Measurements from ENCODE around the gene MINAR2. TPM values are rescaled to one million over a fixed set of nuclear protein-coding genes. Genes with fewer than 3 reads are reported as not detected.

Gene MINAR2
- total RNA-seq, 6 donors from 2014 or later = not detected

- Histone ChIP-seq H3K27ac (no peak overlapping the region), H3K9me3 (no peaks in the 10 kb centered on the region), H3K27me3 (no peaks in the 10 kb centered on the region), H3K4me1 (peaks cover 0 to 7% (median 0%) of the 10 kb centered on the region in 4 donors), H3K36me3 (no peaks in the 10 kb centered on the region), H3K4me3 (no peak overlapping the region)
- DNase-seq (no peak), ATAC-seq (ENCODE audit: low FRiP score in 2 of 2) (no peak)
- 71 to 80% methylated on average over 5 of the region's 5 CpGs for WGBS, 2 donors
- TF ChIP-seq CTCF (IDR thresholded peaks at IDR 0.05) (no peak), POLR2AphosphoS5 (IDR thresholded peaks at IDR 0.05) (no peak), POLR2A (IDR thresholded peaks at IDR 0.05) (no peak), EP300 (IDR thresholded peaks at IDR 0.05) (no peak)
Measured at GRCh38 chr5:129770024-129770820, 22.3 kb downstream of the MINAR2 start.

- WGBS, 2 donors = 40 to 46% methylated on average over 8 to 9 of the region's 9 CpGs
- Histone ChIP-seq H3K36me3 (no peaks in the 10 kb centered on the region), H3K9me3 (no peaks in the 10 kb centered on the region), H3K27ac (no peak overlapping the region), H3K4me3 (no peak overlapping the region), H3K27me3 (no peaks in the 10 kb centered on the region), H3K4me1 (peaks cover 0 to 7% (median 0%) of the 10 kb centered on the region in 4 donors)
- DNase-seq = peak in 1 of 2 donors; percentile 33
- TF ChIP-seq POLR2AphosphoS5 (IDR thresholded peaks at IDR 0.05) (no peak), CTCF (IDR thresholded peaks at IDR 0.05) (peak; percentile 42 to 74 (median 68))
- peak; percentile 63 to 67 for ATAC-seq (ENCODE audit: low FRiP score in 2 of 2)
Measured at GRCh38 chr5:129771058-129771838, 23.4 kb downstream of the MINAR2 start.

GRCh38 chr5:129773376-129773775 lies 25.5 kb downstream of the MINAR2 start:
- Histone ChIP-seq H3K9me3 (no peaks in the 10 kb centered on the region), H3K27ac (no peak overlapping the region), H3K4me3 (no peak overlapping the region), H3K4me1 (peaks cover 0 to 7% (median 0%) of the 10 kb centered on the region in 4 donors), H3K36me3 (no peaks in the 10 kb centered on the region), H3K27me3 (no peaks in the 10 kb centered on the region)
- DNase-seq = no peak
- no peak for ATAC-seq (ENCODE audit: low FRiP score in 2 of 2)
- TF ChIP-seq POLR2AphosphoS5 (IDR thresholded peaks at IDR 0.05) (no peak), POLR2A (IDR thresholded peaks at IDR 0.05) (no peak), EP300 (IDR thresholded peaks at IDR 0.05) (no peak)
- WGBS, 2 donors = 90 to 93% methylated on average over 5 of the region's 5 CpGs

GRCh38 chr5:129781594-129781993 lies 33.7 kb downstream of the MINAR2 start:
- no peaks in the 10 kb centered on the region for H3K9me3 ChIP-seq
- no peak for ATAC-seq (ENCODE audit: low FRiP score in 2 of 2)
- 81 to 89% methylated on average over 2 of the region's 2 CpGs for whole genome bisulfite sequencing, 2 donors
- no peak for DNase-seq
- no peaks in the 10 kb centered on the region for H3K4me1 ChIP-seq
- no peak overlapping the region for H3K4me3 ChIP-seq
- H3K36me3 ChIP-seq = no peaks in the 10 kb centered on the region
- TF ChIP-seq POLR2AphosphoS5 (IDR thresholded peaks at IDR 0.05) = no peak
- TF ChIP-seq EP300 (IDR thresholded peaks at IDR 0.05) = no peak
- TF ChIP-seq CTCF (IDR thresholded peaks at IDR 0.05) = no peak
- H3K27ac ChIP-seq = no peak overlapping the region
- H3K27me3 ChIP-seq = no peaks in the 10 kb centered on the region

GRCh38 chr5:129803403-129803802 lies 55.5 kb downstream of the MINAR2 start:
- no peaks in the 10 kb centered on the region for H3K36me3 ChIP-seq

More at GRCh38 chr5:129803403-129803802, 55.5 kb downstream of the MINAR2 start:
- peaks cover 0 to 7% (median 0%) of the 10 kb centered on the region in 4 donors for H3K9me3 ChIP-seq
- H3K4me3 ChIP-seq = no peak overlapping the region
- no peak for TF ChIP-seq CTCF (IDR thresholded peaks at IDR 0.05)
- no peak for TF ChIP-seq POLR2A (IDR thresholded peaks at IDR 0.05)
- TF ChIP-seq EP300 (IDR thresholded peaks at IDR 0.05) = no peak
- no peak for TF ChIP-seq POLR2AphosphoS5 (IDR thresholded peaks at IDR 0.05)
- DNase-seq (no peak), ATAC-seq (ENCODE audit: low FRiP score in 2 of 2) (no peak)
- WGBS, 2 donors = 89 to 92% methylated on average over 2 to 5 of the region's 5 CpGs
- no peaks in the 10 kb centered on the region for H3K27me3 ChIP-seq
- no peak overlapping the region for H3K27ac ChIP-seq
- no peaks in the 10 kb centered on the region for H3K4me1 ChIP-seq
